H9 (cell line): Measurements from ENCODE around the gene GPR25. TPM values are rescaled to one million over a fixed set of nuclear protein-coding genes. Genes with fewer than 3 reads are reported as not detected.

ENCODE experiments used
- DNase-seq: peaks from one replicate; pipeline ENCODE4 v3.0.0-alpha.2; 2017
- H2AFZ ChIP-seq: one replicate; pipeline ENCODE4 v1.6.1; 2013; ENCODE audit warnings: mild to moderate bottlenecking, low read length, control low read depth, moderate library complexity
- H2AK5ac ChIP-seq: 2 replicates; pipeline ENCODE4 v1.6.1; 2013; ENCODE audit warnings: low read length, control low read depth, mixed read lengths; ENCODE audit not compliant: insufficient read length
- H2BK120ac ChIP-seq: one replicate; pipeline ENCODE4 v1.6.1; 2013; ENCODE audit warnings: low read depth, mild to moderate bottlenecking, low read length, control low read depth, inconsistent platforms; ENCODE audit not compliant: poor library complexity, severe bottlenecking
- H2BK12ac ChIP-seq: 2 replicates; pipeline ENCODE4 v1.6.1; 2013; ENCODE audit warnings: low read length, control low read depth, mixed read lengths, low read depth; ENCODE audit not compliant: insufficient read length
- H2BK15ac ChIP-seq: 2 replicates; pipeline ENCODE4 v1.6.1; 2013; ENCODE audit warnings: low read depth, low read length, control low read depth
- H2BK20ac ChIP-seq: one replicate; pipeline ENCODE4 v1.6.1; 2013; ENCODE audit warnings: low read depth, mild to moderate bottlenecking, low read length, control low read depth, inconsistent platforms; ENCODE audit not compliant: poor library complexity, severe bottlenecking
- H2BK5ac ChIP-seq: 2 replicates; pipeline ENCODE4 v1.6.1; 2013; ENCODE audit warnings: low read length, control low read depth, mixed read lengths; ENCODE audit not compliant: insufficient read length
- H3K14ac ChIP-seq: 2 replicates; pipeline ENCODE4 v1.6.1; 2013; ENCODE audit warnings: low read length, control low read depth; ENCODE audit not compliant: insufficient read depth
- H3K18ac ChIP-seq: 2 replicates; pipeline ENCODE4 v1.6.1; 2013; ENCODE audit warnings: low read depth, mild to moderate bottlenecking, mixed read lengths, low read length, control low read depth; ENCODE audit not compliant: insufficient read length
- H3K23ac ChIP-seq: 2 replicates; pipeline ENCODE4 v1.6.1; 2013; ENCODE audit warnings: low read length, control low read depth, mixed read lengths, low read depth; ENCODE audit not compliant: insufficient read length
- H3K23me2 ChIP-seq: 2 replicates; pipeline ENCODE4 v1.6.1; 2013; ENCODE audit warnings: low read depth, mild to moderate bottlenecking, mixed read lengths, low read length, control low read depth; ENCODE audit not compliant: insufficient read length, poor library complexity, severe bottlenecking
- H3K27ac ChIP-seq: 2 replicates; pipeline ENCODE4 v1.5.1; 2013; ENCODE audit warnings: low read length, control low read depth, mixed read lengths, low read depth; ENCODE audit not compliant: insufficient read length
- H3K27me3 ChIP-seq: 2 replicates; pipeline ENCODE4 v1.6.1; 2013; ENCODE audit warnings: low read length, control low read depth, inconsistent platforms; ENCODE audit not compliant: insufficient read depth
- H3K4ac ChIP-seq: 2 replicates; pipeline ENCODE4 v1.6.1; 2013; ENCODE audit warnings: low read depth, mild to moderate bottlenecking, control low read depth, inconsistent platforms, low read length, moderate library complexity
- H3K4me1 ChIP-seq: 2 replicates; pipeline ENCODE4 v1.6.1; 2013; ENCODE audit warnings: low read length, control low read depth, inconsistent platforms; ENCODE audit not compliant: insufficient read depth
- H3K4me2 ChIP-seq: 2 replicates; pipeline ENCODE4 v1.6.1; 2013; ENCODE audit warnings: low read length, control low read depth, mixed read lengths; ENCODE audit not compliant: insufficient read length, insufficient read depth
- H3K56ac ChIP-seq: 2 replicates; pipeline ENCODE4 v1.6.1; 2013; ENCODE audit warnings: low read depth, mild to moderate bottlenecking, mixed read lengths, low read length, control low read depth; ENCODE audit not compliant: insufficient read length
- H3K79me1 ChIP-seq: 2 replicates; pipeline ENCODE4 v1.6.1; 2013; ENCODE audit warnings: low read depth, mild to moderate bottlenecking, moderate library complexity, low read length, control low read depth, inconsistent platforms; ENCODE audit not compliant: insufficient read depth, poor library complexity, severe bottlenecking
- H3K79me2 ChIP-seq: 2 replicates; pipeline ENCODE4 v1.6.1; 2013; ENCODE audit warnings: low read length, control low read depth, inconsistent platforms; ENCODE audit not compliant: insufficient read depth
- H3K9ac ChIP-seq: 2 replicates; pipeline ENCODE4 v1.6.1; 2013; ENCODE audit warnings: low read length, control low read depth, mixed read lengths; ENCODE audit not compliant: insufficient read length; ENCODE audit errors: extremely low read depth
- H3K9me3 ChIP-seq: one replicate; pipeline ENCODE4 v1.6.1; 2013; ENCODE audit warnings: low read depth, low read length, inconsistent platforms; ENCODE audit not compliant: control insufficient read depth
- H3T11ph ChIP-seq: one replicate; pipeline ENCODE4 v1.6.1; 2013; ENCODE audit warnings: mild to moderate bottlenecking, low read length, control low read depth, inconsistent platforms
- H4K20me1 ChIP-seq: one replicate; pipeline ENCODE4 v1.6.1; 2013; ENCODE audit not compliant: control insufficient read depth, insufficient read length, insufficient read depth
- H4K5ac ChIP-seq: 2 replicates; pipeline ENCODE4 v1.6.1; 2013; ENCODE audit warnings: low read depth, mild to moderate bottlenecking, mixed read lengths, low read length, control low read depth; ENCODE audit not compliant: insufficient read length
- H4K8ac ChIP-seq: replicated peaks from 2 replicates; pipeline ENCODE4 v1.6.1; 2013; ENCODE audit warnings: low read length, control low read depth, mixed read lengths, low read depth; ENCODE audit not compliant: insufficient read length
- H4K91ac ChIP-seq: 2 replicates; pipeline ENCODE4 v1.6.1; 2013; ENCODE audit warnings: low read depth, mild to moderate bottlenecking, moderate library complexity, mixed read lengths, low read length, control low read depth; ENCODE audit not compliant: insufficient read length
- H3K27ac Mint-ChIP-seq, 3 experiments: 2 replicates in 2 of 3; 3 replicates in 1 of 3; pipeline ENCODE4 v1.8.0; 2020 to 2021; ENCODE audit warnings: mixed read lengths in 3 of 3, mild to moderate bottlenecking in 1 of 3, moderate library complexity in 1 of 3
- H3K27me3 Mint-ChIP-seq: 2 replicates; pipeline ENCODE4 v1.8.0; 2021; ENCODE audit warnings: low read depth, mild to moderate bottlenecking, moderate library complexity, mixed read lengths
- H3K36me3 Mint-ChIP-seq, 3 experiments: 2 replicates in 2 of 3; 3 replicates in 1 of 3; pipeline ENCODE4 v1.8.0; 2020 to 2021; ENCODE audit warnings: low read depth in 3 of 3, mixed read lengths in 3 of 3; ENCODE audit not compliant: insufficient read depth in 1 of 3
- H3K4me1 Mint-ChIP-seq, 2 experiments: 2 replicates each; pipeline ENCODE4 v1.8.0; 2020; ENCODE audit warnings: mixed read lengths in 2 of 2
- H3K4me3 Mint-ChIP-seq, 2 experiments: 2 replicates in 1 of 2; 3 replicates in 1 of 2; pipeline ENCODE4 v1.8.0; 2020 to 2021; ENCODE audit warnings: mild to moderate bottlenecking in 2 of 2, mixed read lengths in 2 of 2, moderate library complexity in 1 of 2
- H3K9me3 Mint-ChIP-seq, 2 experiments: 2 replicates in 1 of 2; 3 replicates in 1 of 2; pipeline ENCODE4 v1.8.0; 2020; ENCODE audit warnings: mild to moderate bottlenecking in 2 of 2, mixed read lengths in 2 of 2, moderate library complexity in 1 of 2
- CTCF ChIP-seq: fragments of 200-600 bp; sonication (generic); conservative IDR thresholded peaks from 3 replicates; pipeline ENCODE4 v1.8.0; 2021; ENCODE audit warnings: antibody characterized with exemption, mild to moderate bottlenecking
- WGBS: extraction: QIAGEN DNeasy Blood & Tissue Kit; methylation state at CpG from one replicate; pipeline ENCODE4 v1.1.7; 2013; ENCODE audit warnings: missing lambda C conversion rate, low lambda C conversion rate, mixed read lengths; ENCODE audit not compliant: insufficient read length; ENCODE audit errors: extremely low coverage; 5-methylcytosine and 5-hydroxymethylcytosine counted together
- total RNA-seq: library from RNA; stranded (reverse); gene quantifications from 2 replicates; pipeline ENCODE4 v1.2.1, GENCODE V29; 2021

Gene GPR25
- total RNA-seq, 1 experiment from 2014 or later: not detected

GRCh38 chr1:200883118-200883517 is 10.3 kb downstream of the GPR25 start:
- Mint-ChIP-seq H3K4me3 (no peak overlapping the region), H3K36me3 (no peaks in the 10 kb centered on the region), H3K27me3 (no peaks in the 10 kb centered on the region), H3K27ac (no peak overlapping the region), H3K4me1 (peaks cover 17 to 26% of the 10 kb centered on the region in 2 experiments), H3K9me3 (no peaks in the 10 kb centered on the region)
- Histone ChIP-seq H3K56ac (no peak overlapping the region), H2BK20ac (no peak overlapping the region), H3K14ac (no peak overlapping the region), H4K20me1 (no peaks in the 10 kb centered on the region), H3K79me1 (no peaks in the 10 kb centered on the region), H3K23me2 (no peaks in the 10 kb centered on the region), H3K9ac (no peak overlapping the region), H2BK15ac (no peak overlapping the region), H2AK5ac (no peak overlapping the region), H3K4ac (no peak overlapping the region), H3K27me3 (no peaks in the 10 kb centered on the region), H4K5ac (no peak overlapping the region), H3K27ac (no peak overlapping the region), H3K4me2 (no peak overlapping the region), H3K79me2 (no peaks in the 10 kb centered on the region), H2BK12ac (no peak overlapping the region), H4K91ac (no peak overlapping the region), H3K18ac (no peak overlapping the region), H3K4me1 (no peaks in the 10 kb centered on the region), H3T11ph (no peak overlapping the region), H3K23ac (no peak overlapping the region), H4K8ac (no peak overlapping the region), H2AFZ (no peak overlapping the region), H2BK120ac (no peak overlapping the region), H3K9me3 (no peaks in the 10 kb centered on the region), H2BK5ac (no peak overlapping the region)
- peak; percentile 14 for DNase-seq
- TF ChIP-seq CTCF: no peak
- WGBS: no CpG with 5 or more reads among the region's 3 CpGs
